22Rv1 (cell line): ENCODE measurements around the gene SLC17A3.

Experiments
- ZFX ChIP-seq: fragments of 450-650 bp; IDR thresholded peaks from 2 replicates; pipeline ENCODE4 v1.6.1; 2017; ENCODE audit warnings: antibody characterized with exemption, borderline replicate concordance
- TF ChIP-seq, protein P1 (sequence below): fragments of 450-650 bp; IDR thresholded peaks from 2 replicates; pipeline ENCODE4 v1.5.1; 2017; ENCODE audit warnings: mild to moderate bottlenecking

- TF ChIP-seq, protein P1, sequence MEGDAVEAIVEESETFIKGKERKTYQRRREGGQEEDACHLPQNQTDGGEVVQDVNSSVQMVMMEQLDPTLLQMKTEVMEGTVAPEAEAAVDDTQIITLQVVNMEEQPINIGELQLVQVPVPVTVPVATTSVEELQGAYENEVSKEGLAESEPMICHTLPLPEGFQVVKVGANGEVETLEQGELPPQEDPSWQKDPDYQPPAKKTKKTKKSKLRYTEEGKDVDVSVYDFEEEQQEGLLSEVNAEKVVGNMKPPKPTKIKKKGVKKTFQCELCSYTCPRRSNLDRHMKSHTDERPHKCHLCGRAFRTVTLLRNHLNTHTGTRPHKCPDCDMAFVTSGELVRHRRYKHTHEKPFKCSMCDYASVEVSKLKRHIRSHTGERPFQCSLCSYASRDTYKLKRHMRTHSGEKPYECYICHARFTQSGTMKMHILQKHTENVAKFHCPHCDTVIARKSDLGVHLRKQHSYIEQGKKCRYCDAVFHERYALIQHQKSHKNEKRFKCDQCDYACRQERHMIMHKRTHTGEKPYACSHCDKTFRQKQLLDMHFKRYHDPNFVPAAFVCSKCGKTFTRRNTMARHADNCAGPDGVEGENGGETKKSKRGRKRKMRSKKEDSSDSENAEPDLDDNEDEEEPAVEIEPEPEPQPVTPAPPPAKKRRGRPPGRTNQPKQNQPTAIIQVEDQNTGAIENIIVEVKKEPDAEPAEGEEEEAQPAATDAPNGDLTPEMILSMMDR: no peak
- no peak for TF ChIP-seq ZFX
Observed at GRCh38 chr6:25834950-25835349, 39.1 kb downstream of the SLC17A3 start.
